ENCODE measurements around the gene PFDN1. TPM values are rescaled to one million over a fixed set of nuclear protein-coding genes. Genes with fewer than 3 reads are reported as not detected.

The PFDN1 gene
- total RNA-seq, 1 donor from 2014 or later, result 173 TPM

GRCh38 chr5:140292212-140293036 lies 10.5 kb downstream of the PFDN1 start:
- DNase-seq (ENCODE audit: low read depth), result no peak
- TF ChIP-seq, protein P1, sequence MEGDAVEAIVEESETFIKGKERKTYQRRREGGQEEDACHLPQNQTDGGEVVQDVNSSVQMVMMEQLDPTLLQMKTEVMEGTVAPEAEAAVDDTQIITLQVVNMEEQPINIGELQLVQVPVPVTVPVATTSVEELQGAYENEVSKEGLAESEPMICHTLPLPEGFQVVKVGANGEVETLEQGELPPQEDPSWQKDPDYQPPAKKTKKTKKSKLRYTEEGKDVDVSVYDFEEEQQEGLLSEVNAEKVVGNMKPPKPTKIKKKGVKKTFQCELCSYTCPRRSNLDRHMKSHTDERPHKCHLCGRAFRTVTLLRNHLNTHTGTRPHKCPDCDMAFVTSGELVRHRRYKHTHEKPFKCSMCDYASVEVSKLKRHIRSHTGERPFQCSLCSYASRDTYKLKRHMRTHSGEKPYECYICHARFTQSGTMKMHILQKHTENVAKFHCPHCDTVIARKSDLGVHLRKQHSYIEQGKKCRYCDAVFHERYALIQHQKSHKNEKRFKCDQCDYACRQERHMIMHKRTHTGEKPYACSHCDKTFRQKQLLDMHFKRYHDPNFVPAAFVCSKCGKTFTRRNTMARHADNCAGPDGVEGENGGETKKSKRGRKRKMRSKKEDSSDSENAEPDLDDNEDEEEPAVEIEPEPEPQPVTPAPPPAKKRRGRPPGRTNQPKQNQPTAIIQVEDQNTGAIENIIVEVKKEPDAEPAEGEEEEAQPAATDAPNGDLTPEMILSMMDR (conservative IDR thresholded peaks at IDR 0.05; ENCODE audit: low read depth, low read length), result no peak
- H3K4me3 ChIP-seq (ENCODE audit: low read depth, low read length), result no peak overlapping the region

DNA sequence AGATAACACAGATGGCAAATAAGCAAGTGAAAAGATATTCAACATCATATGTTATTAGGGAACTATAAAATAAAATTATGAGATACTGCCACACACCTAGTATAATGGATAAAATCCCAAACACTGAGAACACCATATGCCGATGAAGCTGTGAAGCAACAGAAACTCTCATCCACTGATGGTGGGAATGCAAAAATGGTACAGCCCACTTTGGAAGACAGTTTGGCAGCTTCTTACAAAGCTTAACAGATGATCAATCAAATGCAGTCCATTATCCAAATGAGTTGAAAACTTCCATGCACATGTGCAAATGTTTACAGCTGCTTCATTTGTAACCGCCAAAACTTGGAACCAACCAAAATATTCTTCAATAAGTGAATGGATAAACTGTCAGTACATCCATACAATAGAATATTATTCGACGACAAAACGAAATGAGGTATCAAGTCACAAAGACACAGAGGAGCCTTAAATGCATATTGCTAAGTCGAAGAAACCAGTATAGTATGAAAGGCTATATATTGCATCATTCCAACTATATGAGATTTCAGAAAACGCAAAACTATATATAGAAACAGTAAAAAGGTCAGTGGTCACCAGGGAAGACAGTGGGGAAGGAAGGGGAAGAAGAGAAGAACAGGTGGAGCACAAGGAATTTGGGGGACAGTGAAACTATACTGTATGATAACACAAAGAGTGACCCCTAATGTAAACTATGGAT lies 14.9 kb downstream of the PFDN1 start:
- no peak overlapping the region for H3K4me3 ChIP-seq (ENCODE audit: low read depth, low read length)
- TF ChIP-seq, protein P1 (conservative IDR thresholded peaks at IDR 0.05; ENCODE audit: low read depth, low read length), result no peak
- no peak for DNase-seq (ENCODE audit: low read depth)

DNA sequence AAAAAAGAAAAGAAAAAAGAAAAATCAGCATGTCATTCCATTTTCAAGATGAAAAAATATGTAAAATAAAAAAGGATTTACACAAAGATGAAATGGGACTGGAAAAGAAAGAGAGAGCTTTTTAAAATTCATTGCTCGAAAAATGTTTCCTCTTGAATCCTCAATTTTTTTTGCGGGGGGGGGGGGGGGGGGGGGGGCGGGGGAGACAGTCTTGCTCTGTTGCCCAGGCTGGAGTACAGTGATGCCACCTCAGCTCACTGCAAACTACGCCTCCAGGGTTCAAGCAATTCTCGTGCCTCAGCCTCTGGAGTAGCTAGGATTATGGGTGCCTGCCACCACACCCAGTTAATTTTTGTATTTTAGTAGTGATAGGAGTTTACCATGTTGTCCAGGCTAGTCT lies 16.5 kb downstream of the PFDN1 start:
- TF ChIP-seq, protein P1 (conservative IDR thresholded peaks at IDR 0.05; ENCODE audit: low read depth, low read length), result no peak
- no peak overlapping the region for H3K4me3 ChIP-seq (ENCODE audit: low read depth, low read length)
- no peak for DNase-seq (ENCODE audit: low read depth)

GRCh38 chr5:140284013-140284412 lies 18.9 kb downstream of the PFDN1 start:
- TF ChIP-seq, protein P1 (conservative IDR thresholded peaks at IDR 0.05; ENCODE audit: low read depth, low read length), result no peak
- no peak for DNase-seq (ENCODE audit: low read depth)
- no peak overlapping the region for H3K4me3 ChIP-seq (ENCODE audit: low read depth, low read length)

GRCh38 chr5:140282266-140282665 lies 20.6 kb downstream of the PFDN1 start:
- no peak overlapping the region for H3K4me3 ChIP-seq (ENCODE audit: low read depth, low read length)
- DNase-seq (ENCODE audit: low read depth), result no peak
- TF ChIP-seq, protein P1 (conservative IDR thresholded peaks at IDR 0.05; ENCODE audit: low read depth, low read length), result no peak

- H3K4me3 ChIP-seq (ENCODE audit: low read depth, low read length), result no peak overlapping the region
- TF ChIP-seq, protein P1 (conservative IDR thresholded peaks at IDR 0.05; ENCODE audit: low read depth, low read length), result no peak
- DNase-seq (ENCODE audit: low read depth), result no peak
Measured at GRCh38 chr5:140275837-140276236, 27.1 kb downstream of the PFDN1 start.

All from epithelial cell of proximal tubule (primary cell).